ENCODE measurements around the gene B3GNT3.
"Not testable (repeated sequence)": the region's sequence is repeated elsewhere in the genome, so short reads cannot be mapped to it uniquely, and the experiment has no call there.

The B3GNT3 gene

DNA sequence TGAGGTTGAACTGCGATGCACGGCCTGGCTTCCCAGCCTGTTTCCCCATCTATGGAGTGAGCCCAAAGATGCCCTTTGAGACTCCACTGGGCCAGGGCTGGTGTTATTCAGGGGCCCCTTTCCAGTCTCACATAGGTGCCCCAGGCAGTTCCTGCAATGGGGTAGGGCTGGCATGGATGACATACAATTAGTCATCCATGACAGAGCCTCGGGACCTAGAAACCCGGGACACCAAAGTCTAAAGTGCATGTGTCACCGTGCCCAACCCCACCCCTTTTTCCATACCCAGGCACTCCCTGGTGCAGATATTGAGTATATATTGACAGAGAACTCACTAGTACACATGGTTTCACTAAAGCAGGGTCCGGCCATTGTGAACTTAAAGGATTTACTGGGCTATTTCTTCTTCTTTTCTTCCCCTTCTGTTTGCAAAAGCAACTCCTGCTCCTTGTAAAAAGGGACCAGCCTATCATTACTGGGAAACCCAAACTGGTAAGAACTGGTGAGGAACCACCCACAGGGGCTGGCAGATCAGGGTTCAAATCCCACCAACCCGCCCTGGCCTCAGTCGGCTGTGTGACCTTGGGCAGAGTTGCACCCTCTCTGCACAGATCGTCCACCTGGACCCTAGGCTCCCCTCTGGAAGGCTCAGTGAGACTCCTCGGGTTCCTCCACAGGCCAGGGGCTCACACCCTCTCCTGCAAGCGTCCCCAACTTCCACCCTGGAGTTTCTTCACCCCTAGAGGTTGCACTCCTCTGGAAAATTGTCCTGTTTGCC, 2.7 kb downstream of the B3GNT3 start:
- no peak for DNase-seq (ENCODE audit: low read depth)

GRCh38 chr19:17798599-17798998, 3.7 kb downstream of the B3GNT3 start:
- DNase-seq (ENCODE audit: low read depth), result not testable (repeated sequence)

GRCh38 chr19:17802137-17802858, 7.4 kb downstream of the B3GNT3 start:
- DNase-seq (ENCODE audit: low read depth), result no peak

DNA sequence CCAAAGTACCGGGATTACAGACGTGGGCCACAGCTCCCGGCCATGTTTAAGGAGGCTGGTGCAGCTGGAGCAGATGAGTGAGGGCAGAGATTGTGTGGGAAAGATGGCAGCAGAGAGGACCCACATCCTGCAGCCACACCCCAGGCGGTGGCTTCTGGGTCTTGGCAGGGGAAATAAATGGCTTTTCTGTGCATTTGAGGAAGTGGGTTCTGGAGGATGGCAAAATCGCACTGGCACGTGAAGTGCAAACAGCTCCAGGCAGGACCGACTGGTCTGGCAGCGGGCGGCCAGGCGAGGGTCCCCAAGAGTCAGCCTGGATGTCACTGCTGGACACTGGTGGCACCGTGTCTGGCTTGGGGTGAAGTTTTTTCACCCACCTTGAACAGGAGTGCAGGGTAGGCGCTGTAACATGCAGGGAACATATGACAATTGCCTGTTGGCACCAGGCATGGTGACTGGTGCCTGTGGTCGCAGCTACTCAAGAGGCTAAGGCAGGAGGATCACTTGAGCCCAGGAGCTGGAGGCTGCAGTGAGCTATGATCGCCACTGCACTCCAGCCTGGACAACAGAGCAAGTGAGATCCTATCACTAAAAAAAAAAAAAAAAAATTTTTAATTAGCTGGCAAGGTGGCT, 8.4 kb downstream of the B3GNT3 start:
- DNase-seq (ENCODE audit: low read depth), result no peak

DNA sequence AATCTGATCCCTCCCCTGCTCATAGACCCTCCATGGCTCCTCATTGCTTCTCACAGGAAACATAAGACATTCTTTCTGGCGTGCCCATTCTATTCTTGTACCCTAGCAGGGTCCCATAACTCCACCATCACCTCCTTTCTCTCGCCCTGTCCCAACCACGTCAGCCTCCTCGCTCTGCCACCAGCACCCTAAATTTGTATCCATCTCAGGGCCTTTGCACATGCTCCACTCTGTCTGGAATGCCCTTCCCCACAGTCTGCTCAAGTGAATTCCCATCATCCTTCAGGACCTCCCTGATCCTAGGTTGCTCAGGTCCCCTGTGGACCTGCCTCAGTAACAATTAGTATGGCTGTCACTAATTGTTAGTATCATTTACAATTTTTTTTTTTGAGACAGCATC, 10.5 kb downstream of the B3GNT3 start:
- no peak for DNase-seq (ENCODE audit: low read depth)

DNA sequence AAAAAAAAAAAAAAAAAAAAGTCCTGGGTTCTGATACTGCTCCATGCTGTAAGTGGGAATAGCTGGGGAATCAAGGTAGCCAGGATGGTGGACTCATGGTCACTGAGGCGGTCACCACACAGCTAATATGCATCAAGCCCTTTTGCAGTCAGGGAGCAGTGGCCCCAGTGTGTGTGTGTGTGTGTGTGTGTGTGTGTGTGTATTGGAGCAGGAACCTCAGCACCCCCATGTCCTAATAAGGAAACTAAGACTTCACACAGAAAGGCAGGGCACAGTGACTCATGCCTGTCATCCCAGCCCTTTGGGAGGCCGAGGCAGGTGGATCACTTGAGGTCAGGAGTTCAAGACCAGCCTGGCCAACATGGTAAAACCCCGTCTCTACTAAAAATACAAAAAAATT, 12.0 kb downstream of the B3GNT3 start:
- peak; percentile 18 for DNase-seq (ENCODE audit: low read depth)

- DNase-seq (ENCODE audit: low read depth), result no peak
These were observed 12.9 kb downstream of the B3GNT3 start for GRCh38 chr19:17807731-17808316.

DNA sequence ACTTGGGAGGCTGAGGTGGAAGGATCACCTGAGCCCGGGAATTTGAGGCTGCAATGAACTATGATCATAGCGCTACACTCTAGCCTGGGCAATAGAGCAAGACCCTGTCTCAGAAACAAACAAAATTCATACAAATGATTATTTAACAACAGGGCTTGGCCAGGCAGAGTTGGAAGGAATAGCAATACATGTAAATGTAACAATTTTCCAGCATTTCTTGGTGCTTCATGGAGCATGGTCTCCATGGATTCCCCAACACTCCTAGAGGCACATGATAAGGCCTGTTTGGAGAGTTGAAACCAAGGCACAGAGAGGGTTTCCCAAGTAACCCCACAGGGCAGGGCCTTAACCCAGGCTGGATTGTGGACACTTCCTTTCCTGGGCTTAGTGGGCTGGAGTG, 16.2 kb downstream of the B3GNT3 start:
- no peak for DNase-seq (ENCODE audit: low read depth)

DNA sequence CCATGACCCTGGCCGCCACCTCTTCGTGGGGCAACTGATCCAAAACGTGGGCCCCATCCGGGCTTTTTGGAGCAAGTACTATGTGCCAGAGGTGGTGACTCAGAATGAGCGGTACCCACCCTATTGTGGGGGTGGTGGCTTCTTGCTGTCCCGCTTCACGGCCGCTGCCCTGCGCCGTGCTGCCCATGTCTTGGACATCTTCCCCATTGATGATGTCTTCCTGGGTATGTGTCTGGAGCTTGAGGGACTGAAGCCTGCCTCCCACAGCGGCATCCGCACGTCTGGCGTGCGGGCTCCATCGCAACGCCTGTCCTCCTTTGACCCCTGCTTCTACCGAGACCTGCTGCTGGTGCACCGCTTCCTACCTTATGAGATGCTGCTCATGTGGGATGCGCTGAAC, 16.7 kb downstream of the B3GNT3 start:
- DNase-seq (ENCODE audit: low read depth), result no peak

DNA sequence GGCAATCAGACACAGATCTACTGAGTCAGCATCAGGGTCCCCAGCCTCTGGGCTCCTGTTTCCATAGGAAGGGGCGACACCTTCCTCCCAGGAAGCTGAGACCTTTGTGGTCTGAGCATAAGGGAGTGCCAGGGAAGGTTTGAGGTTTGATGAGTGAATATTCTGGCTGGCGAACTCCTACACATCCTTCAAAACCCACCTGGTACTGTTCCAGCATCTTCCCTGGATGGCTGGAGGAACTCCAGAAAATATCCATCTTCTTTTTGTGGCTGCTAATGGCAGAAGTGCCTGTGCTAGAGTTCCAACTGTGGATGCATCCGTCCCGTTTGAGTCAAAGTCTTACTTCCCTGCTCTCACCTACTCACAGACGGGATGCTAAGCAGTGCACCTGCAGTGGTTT, 17.2 kb downstream of the B3GNT3 start:
- DNase-seq (ENCODE audit: low read depth), result no peak

DNA sequence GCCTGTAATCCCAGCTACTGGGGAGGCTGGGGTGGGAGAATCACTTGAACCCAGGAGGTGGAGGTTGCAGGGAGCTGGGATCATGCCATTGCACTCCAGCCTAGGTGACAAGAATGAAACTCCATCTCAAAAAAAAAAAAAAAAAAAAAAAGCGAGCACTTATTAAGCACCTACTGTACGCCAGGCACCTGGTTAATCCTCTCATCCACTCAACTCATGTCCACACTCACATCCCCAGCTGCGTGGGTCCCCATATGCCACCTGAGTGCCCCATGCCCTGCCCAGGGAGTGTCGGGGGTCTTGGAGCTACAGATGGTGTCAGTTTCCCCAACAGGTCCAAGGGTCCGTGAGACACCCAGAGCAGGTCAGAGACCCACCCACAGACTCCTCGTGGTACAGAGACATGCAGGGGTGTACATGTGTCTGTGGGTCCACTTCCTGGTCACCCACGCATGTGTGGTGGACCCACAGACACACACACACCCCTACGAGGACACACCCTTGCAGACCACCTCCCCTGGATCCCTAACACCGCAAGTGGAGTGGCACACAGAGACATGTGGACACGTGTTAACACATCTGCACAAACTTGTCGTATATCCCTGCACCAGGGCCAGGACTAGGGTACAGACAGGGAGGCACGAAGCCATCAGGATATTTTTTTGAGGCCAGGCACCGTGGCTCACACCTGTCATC, 22.9 kb downstream of the B3GNT3 start:
- no peak for DNase-seq (ENCODE audit: low read depth)

- no peak for DNase-seq (ENCODE audit: low read depth)
These were observed 26.3 kb downstream of the B3GNT3 start, which contains the start of gene INSL3 for GRCh38 chr19:17821190-17821589. INSL3 (minus strand) TSS chr19:17821519; CDS start chr19:17821506, 13 bp downstream.

GRCh38 chr19:17824339-17824738, 29.4 kb downstream of the B3GNT3 start:
- DNase-seq (ENCODE audit: low read depth), result no peak

DNA sequence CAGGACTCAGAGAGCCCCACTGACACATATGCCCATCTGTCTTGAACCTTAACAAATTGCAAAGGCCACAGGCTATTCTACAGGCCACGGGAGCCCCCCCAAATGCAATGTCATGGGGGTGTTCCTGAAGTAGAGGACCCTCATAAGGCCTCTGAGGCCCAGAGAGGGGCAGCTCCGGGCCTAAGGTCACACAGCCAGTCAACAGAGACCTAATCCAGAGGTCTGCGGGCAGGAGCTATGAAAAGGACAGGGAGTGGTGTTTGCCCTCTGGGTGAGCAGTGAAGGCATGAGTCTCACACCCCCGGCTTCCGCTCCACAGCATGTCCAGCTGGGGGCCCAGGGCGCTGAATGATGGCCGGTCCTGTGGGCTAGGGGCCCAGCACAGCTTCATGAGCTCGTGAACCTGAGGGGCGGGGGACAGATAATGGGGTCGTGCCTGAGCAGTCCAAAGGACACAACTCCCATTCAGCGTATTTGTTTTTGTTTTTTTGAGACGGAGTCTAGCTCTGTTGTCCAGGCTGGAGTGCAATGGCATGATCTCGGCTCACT, 31.6 kb downstream of the B3GNT3 start:
- no peak for DNase-seq (ENCODE audit: low read depth)

DNA sequence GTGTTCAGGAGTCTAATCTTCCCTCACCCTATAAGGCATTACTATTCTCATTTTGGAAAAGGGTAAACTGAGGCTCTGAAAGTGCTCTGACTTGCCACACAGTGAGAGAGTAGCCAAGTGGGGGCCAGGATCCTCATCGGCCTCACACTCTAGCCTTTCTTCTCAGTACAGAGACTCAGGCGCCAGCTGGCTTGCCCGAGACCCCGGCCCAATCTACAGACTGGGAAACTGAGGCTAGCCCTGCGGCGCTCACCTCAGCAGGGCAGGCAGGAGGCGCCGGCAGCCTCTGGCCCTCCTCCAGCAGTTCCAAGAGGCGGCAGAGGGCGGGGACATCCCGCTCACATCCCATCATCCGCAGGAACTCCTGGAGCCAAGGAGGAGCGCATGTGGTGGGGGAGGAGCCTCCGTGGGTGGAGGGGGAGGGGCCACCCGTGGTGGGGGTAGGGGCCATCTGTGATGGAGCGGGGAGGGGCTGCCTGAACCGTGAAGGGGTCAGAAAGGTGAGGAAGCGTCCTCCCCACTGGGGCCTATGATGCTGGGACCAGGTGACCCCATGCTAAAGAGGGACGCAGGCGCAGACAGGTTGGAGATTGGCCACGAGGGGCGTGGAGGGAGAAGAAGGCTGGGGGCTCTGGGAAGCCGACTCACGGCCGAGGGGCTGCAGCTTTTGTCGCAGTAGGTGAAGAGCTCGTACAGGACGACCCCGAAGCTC, 35.1 kb downstream of the B3GNT3 start:
- DNase-seq (ENCODE audit: low read depth), result peak; percentile 47

- DNase-seq (ENCODE audit: low read depth), result peak; percentile 89
These were observed 35.9 kb downstream of the B3GNT3 start for GRCh38 chr19:17830567-17831418.

DNA sequence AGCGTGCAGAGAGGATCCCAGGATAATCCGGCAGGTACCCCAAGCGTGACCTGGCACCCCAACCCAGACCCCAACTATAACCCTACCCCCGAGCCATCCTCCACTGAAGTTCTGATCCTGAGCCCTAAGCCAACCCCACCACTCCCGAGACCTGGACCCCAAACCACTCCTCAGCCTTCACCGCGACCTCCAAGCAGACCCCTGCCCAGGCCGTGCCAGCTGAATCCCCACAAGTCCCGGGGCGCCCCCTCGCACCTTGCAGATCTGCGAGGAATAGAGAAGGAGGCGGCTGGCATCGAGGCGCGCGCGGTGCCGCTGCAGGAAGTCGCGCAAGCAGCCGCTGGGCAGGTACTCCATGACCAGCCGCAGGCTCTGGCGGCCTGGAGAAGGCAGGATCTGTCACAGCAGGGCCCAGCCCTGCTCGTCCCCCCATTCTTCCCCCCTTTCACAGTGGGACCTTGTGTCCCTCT, 36.5 kb downstream of the B3GNT3 start:
- DNase-seq (ENCODE audit: low read depth), result no peak

DNA sequence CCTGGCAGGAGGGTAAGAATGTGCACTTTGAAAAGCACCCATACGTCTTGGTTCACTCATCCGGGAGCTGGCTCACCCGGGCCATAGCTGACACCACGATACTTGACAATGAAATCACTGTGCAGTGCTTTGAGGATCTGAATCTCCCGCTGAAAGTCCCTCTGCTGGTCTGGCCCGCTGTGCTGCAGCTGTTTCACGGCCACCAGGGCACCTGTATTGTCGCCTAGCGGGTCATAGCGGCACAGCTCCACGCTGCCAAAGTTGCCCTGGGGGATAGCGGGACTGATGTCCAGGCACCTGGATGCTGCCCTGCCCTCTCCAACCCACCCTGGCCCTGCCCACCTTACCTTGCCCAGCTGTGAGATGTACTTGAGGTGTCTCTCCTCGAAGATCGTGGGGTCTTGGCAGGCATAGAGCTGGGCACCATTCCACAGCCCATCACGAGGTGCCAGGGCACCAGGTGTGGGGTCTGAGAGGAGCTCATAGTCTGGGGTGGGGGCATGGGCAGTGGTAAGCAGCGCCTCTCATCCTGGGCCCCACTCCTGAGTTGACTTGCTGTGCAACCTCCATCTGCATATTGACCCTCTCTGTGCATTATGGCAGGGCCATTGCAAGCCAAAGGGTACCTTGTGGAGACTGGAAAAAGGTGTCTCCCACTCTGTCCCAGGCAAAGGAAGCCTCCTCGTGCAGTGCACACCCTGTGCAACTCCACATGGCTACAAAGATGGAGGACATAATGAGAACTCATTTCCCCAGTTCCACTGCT, 37.7 kb downstream of the B3GNT3 start:
- DNase-seq (ENCODE audit: low read depth), result no peak

All from iris pigment epithelial cell (primary cell).